ENCODE data around the gene TXNDC17. TPM values are rescaled to one million over a fixed set of nuclear protein-coding genes. Genes with fewer than 3 reads are reported as not detected.

TXNDC17 gene
- total and polyA plus RNA-seq, 2 of the 8 experiments (the other 6 are each of a cell fraction or from before 2014, with no cell fraction given) = 182 to 410 TPM

- TF ChIP-seq, protein P1, sequence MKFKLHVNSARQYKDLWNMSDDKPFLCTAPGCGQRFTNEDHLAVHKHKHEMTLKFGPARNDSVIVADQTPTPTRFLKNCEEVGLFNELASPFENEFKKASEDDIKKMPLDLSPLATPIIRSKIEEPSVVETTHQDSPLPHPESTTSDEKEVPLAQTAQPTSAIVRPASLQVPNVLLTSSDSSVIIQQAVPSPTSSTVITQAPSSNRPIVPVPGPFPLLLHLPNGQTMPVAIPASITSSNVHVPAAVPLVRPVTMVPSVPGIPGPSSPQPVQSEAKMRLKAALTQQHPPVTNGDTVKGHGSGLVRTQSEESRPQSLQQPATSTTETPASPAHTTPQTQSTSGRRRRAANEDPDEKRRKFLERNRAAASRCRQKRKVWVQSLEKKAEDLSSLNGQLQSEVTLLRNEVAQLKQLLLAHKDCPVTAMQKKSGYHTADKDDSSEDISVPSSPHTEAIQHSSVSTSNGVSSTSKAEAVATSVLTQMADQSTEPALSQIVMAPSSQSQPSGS (IDR thresholded peaks at IDR 0.05; ENCODE audit: low read length) = no peak
- no peak for TF ChIP-seq RXRA (IDR thresholded peaks at IDR 0.05; ENCODE audit: insufficient read depth, low read depth, low read length)
Observed at GRCh38 chr17:6668219-6668618, 27.4 kb downstream of the TXNDC17 start (continued).
